Large intestine (tissue), 3 donors: ENCODE results near the gene UIMC1. TPM values are rescaled to one million over a fixed set of nuclear protein-coding genes. Genes with fewer than 3 reads are reported as not detected.
"Not testable (repeated sequence)": the region's sequence is repeated elsewhere in the genome, so short reads cannot be mapped to it uniquely, and the experiment has no call there.

Experiments used
- DNase-seq, 2 donors: peaks; one replicate each; pipeline versions ENCODE4 v3.0.0 to v3.0.0-alpha.2; 2013
- H3K27ac ChIP-seq: one replicate; pipeline ENCODE4 v1.5.1; 2013; ENCODE audit warnings: low read length
- H3K27me3 ChIP-seq: 2 replicates; pipeline ENCODE4 v1.6.1; 2013; ENCODE audit warnings: low read length; ENCODE audit not compliant: control insufficient read depth, insufficient read depth
- H3K36me3 ChIP-seq: 2 replicates; pipeline ENCODE4 v1.6.1; 2013; ENCODE audit warnings: low read length; ENCODE audit not compliant: control insufficient read depth, insufficient read depth
- H3K4me1 ChIP-seq: one replicate; pipeline ENCODE4 v1.6.1; 2013; ENCODE audit warnings: low read length; ENCODE audit not compliant: control insufficient read depth, insufficient read depth
- H3K4me3 ChIP-seq: one replicate; pipeline ENCODE4 v1.5.1; 2013; ENCODE audit warnings: low read length
- H3K9me3 ChIP-seq: one replicate; pipeline ENCODE4 v1.6.1; 2013; ENCODE audit warnings: mild to moderate bottlenecking, low read depth, low read length, moderate library complexity; ENCODE audit not compliant: control insufficient read depth
- WGBS: methylation state at CpG from one replicate; pipeline ENCODE4 v1.1.5; 2013; ENCODE audit warnings: low lambda C conversion rate; ENCODE audit not compliant: insufficient coverage; 5-methylcytosine and 5-hydroxymethylcytosine counted together
- polyA plus RNA-seq: library from polyadenylated mRNA; unstranded; fragments of 120-200 nt; gene quantifications from one replicate; pipeline ENCODE4 v1.2.1, GENCODE V29; 2013

The UIMC1 gene
- polyA plus RNA-seq, 1 donor: 31.1 TPM

DNA sequence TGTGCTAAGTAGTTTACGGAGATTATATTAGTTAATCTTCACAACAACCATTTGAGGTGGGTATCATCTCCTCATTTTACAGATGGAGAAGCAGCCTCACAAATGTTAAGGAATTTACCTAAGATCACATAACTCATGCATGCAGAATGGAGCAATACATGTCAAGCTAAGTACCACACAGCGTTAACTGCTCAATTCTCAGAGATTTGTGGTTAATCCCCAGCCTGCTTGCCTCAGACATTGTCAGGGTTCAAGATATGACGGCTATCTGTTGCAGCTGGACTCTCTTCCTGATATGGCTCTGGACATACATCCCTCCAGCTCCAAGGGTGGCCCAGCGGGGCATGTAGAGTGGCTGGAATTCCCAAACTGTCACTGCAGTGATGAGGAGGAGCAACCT, 8.6 kb upstream of the UIMC1 start:
- no peak for DNase-seq
- Histone ChIP-seq H3K27me3 (no peaks in the 10 kb centered on the region), H3K27ac (no peak overlapping the region), H3K4me1 (no peaks in the 10 kb centered on the region), H3K4me3 (no peak overlapping the region), H3K9me3 (no peaks in the 10 kb centered on the region), H3K36me3 (no peaks in the 10 kb centered on the region)
- no CpG with 5 or more reads among the region's 4 CpGs for WGBS

DNA sequence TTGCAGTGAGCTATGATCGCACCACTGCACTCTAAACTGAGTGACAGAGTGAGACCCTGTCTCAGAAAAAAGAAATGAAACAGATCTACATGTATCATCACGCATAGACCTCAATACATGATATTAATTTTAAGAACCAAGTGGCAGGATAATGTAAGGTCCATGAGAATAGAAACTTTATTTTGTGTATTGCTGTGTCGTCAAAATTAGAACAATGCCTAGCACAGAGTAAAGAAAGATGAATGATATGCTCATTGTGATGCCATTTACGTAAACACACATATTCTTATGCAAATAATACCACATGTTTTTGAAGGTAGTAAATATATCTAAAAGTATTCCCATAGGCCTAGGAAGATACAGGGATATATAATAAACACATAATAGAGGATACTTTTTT, 3.6 kb upstream of the UIMC1 start:
- Histone ChIP-seq H3K27me3 (no peaks in the 10 kb centered on the region), H3K4me1 (peaks cover 1% of the 10 kb centered on the region), H3K4me3 (no peak overlapping the region), H3K36me3 (no peaks in the 10 kb centered on the region), H3K9me3 (no peaks in the 10 kb centered on the region), H3K27ac (no peak overlapping the region)
- WGBS: 100% methylated on average over 1 of the region's 4 CpGs
- no peak for DNase-seq

GRCh38 chr5:177008716-177009115, 2.1 kb upstream of the UIMC1 start:
- Histone ChIP-seq H3K27ac (no peak overlapping the region), H3K4me1 (peaks cover 9% of the 10 kb centered on the region), H3K27me3 (no peaks in the 10 kb centered on the region), H3K9me3 (no peaks in the 10 kb centered on the region), H3K4me3 (no peak overlapping the region), H3K36me3 (no peaks in the 10 kb centered on the region)
- no peak for DNase-seq
- no CpG with 5 or more reads among the region's 2 CpGs for WGBS

DNA sequence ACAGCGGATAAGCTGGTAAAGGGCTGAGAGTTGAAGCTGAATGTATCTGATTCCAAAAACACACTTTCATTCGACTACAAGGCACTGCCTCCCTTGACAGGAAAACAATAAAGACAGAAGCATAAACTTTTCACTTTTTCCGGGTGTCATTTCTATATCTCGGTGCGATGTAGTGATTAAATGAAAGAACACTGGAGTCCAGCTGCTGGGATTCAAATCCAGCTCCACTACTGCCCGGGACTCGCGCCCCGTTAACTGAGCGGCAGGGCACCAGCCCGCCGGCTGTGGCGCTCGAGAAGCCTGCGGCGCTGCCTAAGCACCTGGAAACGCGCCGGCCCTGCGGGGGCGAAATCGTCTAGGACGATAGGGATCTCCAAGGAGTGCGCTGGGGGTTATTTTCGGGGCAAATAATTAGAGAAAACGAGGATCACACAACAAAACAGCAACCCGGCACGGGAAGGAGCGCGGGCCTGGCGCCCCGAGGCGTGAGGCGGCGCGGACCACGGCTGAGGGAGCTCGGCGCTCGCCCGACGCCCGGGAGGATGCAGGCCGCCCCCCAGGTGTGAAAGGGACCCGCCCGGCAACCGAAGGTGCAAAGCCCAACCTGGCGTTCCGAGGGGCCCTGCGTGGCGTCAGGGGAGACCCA, 837 bp downstream of the UIMC1 start:
- peak overlapping the region; percentile 72 for H3K27ac ChIP-seq
- no CpG with 5 or more reads among the region's 51 CpGs for WGBS
- DNase-seq: peak; percentile 52 to 81
- no peaks in the 10 kb centered on the region for H3K9me3 ChIP-seq
- H3K36me3 ChIP-seq: peaks cover 3% of the 10 kb centered on the region
- H3K4me1 ChIP-seq: peaks cover 9% of the 10 kb centered on the region
- H3K27me3 ChIP-seq: no peaks in the 10 kb centered on the region
- peak overlapping the region; percentile 68 for H3K4me3 ChIP-seq

GRCh38 chr5:177004961-177005360, 1.6 kb downstream of the UIMC1 start:
- no peak for DNase-seq
- no peaks in the 10 kb centered on the region for H3K27me3 ChIP-seq
- H3K4me1 ChIP-seq: peaks cover 9% of the 10 kb centered on the region
- peak overlapping the region; percentile 68 for H3K4me3 ChIP-seq
- H3K27ac ChIP-seq: no peak overlapping the region
- H3K36me3 ChIP-seq: peaks cover 3% of the 10 kb centered on the region
- 83% methylated on average over 1 of the region's 10 CpGs for WGBS
- no peaks in the 10 kb centered on the region for H3K9me3 ChIP-seq

GRCh38 chr5:177003649-177004048, 2.9 kb downstream of the UIMC1 start:
- H3K36me3 ChIP-seq: peaks cover 3% of the 10 kb centered on the region
- no CpG with 5 or more reads among the region's 5 CpGs for WGBS
- no peaks in the 10 kb centered on the region for H3K27me3 ChIP-seq
- no peaks in the 10 kb centered on the region for H3K9me3 ChIP-seq
- H3K4me3 ChIP-seq: no peak overlapping the region
- H3K4me1 ChIP-seq: peaks cover 9% of the 10 kb centered on the region
- DNase-seq: no peak
- H3K27ac ChIP-seq: no peak overlapping the region

DNA sequence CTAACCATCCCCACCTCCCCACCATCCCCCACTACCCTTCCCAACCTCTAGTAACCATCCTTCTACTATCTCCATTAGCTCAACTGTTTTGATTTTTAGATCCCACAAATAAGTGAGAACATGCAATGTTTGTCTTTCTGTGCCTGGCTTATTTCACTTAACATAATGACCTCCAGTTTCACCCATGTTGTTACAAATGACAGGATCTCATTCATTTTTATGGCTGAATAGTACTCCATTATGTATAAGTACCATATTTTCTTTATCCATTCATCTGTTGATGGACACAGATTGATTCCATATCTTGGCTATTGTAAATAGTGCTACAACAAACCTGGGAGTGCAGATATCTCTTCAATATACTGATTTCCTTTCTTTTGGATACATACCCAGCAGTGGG, 7.1 kb downstream of the UIMC1 start:
- H3K4me1 ChIP-seq, H3K4me3 ChIP-seq, H3K27ac ChIP-seq, DNase-seq, H3K36me3 ChIP-seq, H3K27me3 ChIP-seq, H3K9me3 ChIP-seq: not testable (repeated sequence)

DNA sequence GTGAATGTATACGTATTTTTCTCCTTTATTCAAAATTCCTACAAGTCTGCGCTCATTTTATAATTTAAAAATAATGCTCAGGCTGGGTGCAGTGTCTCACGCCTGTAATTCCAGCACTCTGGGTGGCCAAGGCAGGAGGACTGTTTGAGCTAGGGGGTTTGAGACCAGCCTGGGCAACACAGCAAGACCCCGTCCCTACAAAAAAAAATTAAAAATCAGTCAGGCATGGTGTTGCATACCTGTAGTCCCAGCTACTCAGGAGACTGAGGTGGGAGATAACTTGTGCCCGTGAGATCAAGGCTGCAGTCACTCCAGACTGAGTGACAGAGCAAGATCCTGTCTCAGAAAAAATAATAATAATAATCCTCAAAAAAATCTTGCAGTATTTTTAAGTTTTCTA, 7.8 kb downstream of the UIMC1 start:
- Histone ChIP-seq H3K27me3 (no peaks in the 10 kb centered on the region), H3K9me3 (peaks cover under 1% of the 10 kb centered on the region), H3K27ac (no peak overlapping the region), H3K4me3 (no peak overlapping the region), H3K36me3 (peaks cover 3% of the 10 kb centered on the region), H3K4me1 (no peaks in the 10 kb centered on the region)
- 93% methylated on average over 4 of the region's 5 CpGs for WGBS
- no peak for DNase-seq

GRCh38 chr5:176996780-176997179, 9.8 kb downstream of the UIMC1 start:
- Histone ChIP-seq H3K4me3 (no peak overlapping the region), H3K4me1 (no peaks in the 10 kb centered on the region), H3K27me3 (no peaks in the 10 kb centered on the region), H3K27ac (no peak overlapping the region), H3K36me3 (no peaks in the 10 kb centered on the region), H3K9me3 (peaks cover 4% of the 10 kb centered on the region)
- DNase-seq: no peak
- WGBS: 100% methylated on average over 1 of the region's 5 CpGs

- Histone ChIP-seq H3K4me3 (no peak overlapping the region), H3K27me3 (no peaks in the 10 kb centered on the region), H3K4me1 (no peaks in the 10 kb centered on the region), H3K36me3 (no peaks in the 10 kb centered on the region), H3K9me3 (peaks cover 4% of the 10 kb centered on the region), H3K27ac (no peak overlapping the region)
- WGBS: 90% methylated on average over 2 of the region's 4 CpGs
- no peak for DNase-seq
Measured at GRCh38 chr5:176995896-176996767, 10.4 kb downstream of the UIMC1 start.

DNA sequence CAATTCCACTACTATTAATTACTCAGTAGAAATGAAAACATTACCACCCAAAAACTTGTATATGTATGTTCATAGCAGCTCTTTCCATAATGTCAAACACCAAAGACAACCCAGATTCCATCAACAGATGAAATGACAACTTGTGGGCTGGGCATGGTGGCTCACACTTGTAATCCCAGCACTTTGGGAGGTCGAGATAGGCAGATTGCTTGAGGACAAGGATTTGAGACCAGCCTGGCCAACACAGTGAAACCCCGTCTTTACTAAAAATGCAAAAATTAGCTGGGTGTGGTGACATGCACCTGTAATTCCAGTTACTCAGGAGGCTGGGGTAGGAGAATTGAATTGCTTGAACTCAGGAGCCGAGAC, 11.5 kb downstream of the UIMC1 start:
- H3K27me3 ChIP-seq: no peaks in the 10 kb centered on the region
- H3K27ac ChIP-seq: peak overlapping the region; percentile 33
- H3K4me1 ChIP-seq: no peaks in the 10 kb centered on the region
- H3K9me3 ChIP-seq: peaks cover 4% of the 10 kb centered on the region
- no peak overlapping the region for H3K4me3 ChIP-seq
- no peak for DNase-seq
- H3K36me3 ChIP-seq: no peaks in the 10 kb centered on the region
- whole genome bisulfite sequencing: 80% methylated on average over 1 of the region's 3 CpGs
